TTC549 (cell line): Measurements from ENCODE around the gene TNNC1.

ENCODE experiments used
- FAIRE-seq: peaks from 2 replicates; lab custom pipeline; 2012; peaks lifted over from hg19 to GRCh38; lab: Jason Lieb, UNC

The TNNC1 gene

DNA sequence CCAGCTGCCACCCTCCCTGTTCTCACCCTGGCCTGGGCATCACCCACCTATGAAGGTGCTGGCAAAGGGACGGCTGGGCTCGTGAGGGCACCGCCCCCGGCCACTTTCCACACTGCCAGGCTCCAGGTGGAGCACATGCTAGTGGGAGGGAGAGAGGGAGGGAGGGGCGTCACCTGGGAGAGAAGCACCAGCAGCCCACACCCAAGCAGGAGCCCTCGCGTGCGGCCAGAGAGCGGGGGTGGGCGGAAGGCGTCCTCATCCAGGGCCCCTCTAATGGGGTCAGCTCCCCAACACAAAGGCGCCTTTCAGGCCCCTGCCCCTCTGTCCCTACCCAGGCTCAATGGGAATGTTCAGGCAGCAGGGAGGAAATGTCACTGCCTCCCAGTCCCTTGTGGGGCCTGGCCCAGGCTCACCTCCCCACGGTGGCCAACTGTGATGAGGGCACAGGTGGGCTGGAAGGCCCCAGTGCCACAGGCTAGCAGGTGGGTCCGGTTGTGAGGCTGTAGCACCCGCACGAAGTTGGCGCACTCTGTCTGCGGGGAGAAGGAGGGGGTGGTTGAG lies 12.0 kb downstream of the TNNC1 start:
- FAIRE-seq: no peak

DNA sequence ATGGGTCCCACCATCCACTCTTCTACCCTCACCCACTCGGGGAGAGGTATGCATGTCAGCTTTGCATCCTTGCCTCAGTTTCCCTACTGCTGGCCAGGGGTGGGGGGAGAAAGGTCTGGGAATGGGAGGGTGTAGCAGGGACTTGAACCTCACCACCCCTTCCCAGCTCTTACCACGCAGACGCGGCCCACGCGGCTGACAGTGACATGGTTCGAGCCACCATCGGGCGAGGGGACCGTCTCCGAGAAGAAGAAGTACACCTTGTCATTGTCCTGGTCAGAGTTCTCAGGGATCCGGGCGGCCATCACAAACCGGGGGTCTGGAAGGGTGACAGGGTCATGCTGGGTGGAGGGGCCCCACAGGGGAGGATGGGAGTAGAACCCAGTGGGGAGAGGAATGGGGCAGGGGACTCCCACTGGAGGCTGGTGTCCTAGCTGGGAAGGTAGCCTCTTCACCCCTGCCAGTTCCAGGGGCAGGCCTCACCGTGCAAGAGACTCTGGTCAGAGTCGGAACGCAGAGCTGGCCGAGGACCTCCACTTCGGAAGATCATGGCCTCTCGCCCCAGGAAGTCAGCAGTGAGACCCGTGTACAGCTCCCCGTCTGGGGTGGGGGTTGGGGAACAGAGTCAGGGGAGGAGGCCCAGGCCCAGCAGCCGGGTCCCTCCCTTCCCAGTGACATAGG lies 12.6 kb downstream of the TNNC1 start:
- FAIRE-seq: no peak

DNA sequence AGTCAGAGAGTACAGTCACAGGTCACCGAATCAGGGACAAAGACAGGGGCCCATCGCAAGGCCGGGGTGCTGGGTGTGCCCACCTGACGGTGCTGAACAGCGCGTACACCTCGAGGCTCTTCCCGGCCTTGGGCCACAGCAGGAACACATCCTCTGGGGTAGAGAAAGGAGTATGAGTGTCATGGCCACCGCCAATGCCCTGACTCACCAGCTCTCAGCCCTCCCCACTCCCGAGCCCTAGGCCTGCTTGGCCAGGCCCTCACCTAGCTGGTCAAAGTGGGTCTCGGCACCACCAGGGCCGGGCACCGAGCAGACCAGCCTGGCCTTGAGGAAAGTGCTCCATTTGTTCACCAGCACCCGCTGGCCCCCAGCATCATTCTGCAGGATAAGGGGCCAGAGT lies 13.2 kb downstream of the TNNC1 start:
- FAIRE-seq: no peak

DNA sequence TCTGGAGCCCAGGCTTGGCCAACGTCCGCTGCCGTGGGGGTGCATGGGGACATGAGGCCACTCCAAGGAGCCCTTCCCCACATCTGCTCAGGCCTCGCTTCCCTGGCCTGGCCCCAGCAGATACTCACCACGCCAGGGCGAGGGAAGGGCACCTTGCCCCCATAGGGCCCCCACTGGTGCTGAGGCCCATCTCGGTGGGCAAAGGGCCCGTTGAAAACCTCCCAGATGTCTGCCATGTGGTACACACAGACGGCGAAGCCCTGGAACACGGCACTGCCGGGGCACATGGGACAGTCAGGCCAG lies 13.6 kb downstream of the TNNC1 start:
- FAIRE-seq: no peak

DNA sequence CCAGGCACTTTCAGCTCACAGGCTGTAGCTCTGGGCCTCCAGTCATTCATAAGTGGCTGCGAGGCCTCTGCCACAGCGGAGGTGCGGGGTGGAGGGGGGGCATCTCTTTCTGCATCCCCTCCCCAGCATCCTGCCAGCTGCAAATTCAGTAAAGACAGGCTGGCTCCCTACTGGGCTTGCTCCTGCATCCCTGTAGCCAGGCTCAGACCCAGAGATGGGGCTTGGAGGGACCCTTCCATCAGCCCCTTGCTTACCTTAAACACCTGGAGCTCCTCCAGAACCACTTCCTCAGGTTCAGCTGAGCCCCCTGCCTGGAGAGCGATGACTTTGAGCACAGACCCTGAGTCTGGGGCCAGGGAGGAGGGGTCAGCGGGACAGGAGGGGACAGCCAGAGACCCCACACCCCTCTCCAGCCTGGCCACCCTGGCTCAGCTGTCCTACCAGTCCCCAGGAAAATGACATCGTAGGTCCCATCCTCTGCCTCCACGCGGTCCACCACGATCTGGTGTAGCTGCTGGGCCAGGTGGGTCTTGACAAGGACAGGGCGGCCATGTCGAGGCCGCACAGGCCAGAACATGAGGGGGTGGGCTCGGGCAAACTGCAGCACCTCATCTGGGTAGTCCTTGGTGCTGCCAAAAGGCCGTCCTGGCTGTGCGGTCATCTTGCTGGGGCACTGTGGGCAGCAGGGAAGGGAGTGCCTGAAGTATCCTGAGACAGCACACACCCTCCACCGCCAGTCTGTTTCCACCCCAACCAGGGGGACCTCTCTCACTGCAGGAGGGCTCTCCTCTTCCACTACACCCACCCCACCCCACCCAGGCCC lies 14.2 kb downstream of the TNNC1 start:
- FAIRE-seq: no peak

DNA sequence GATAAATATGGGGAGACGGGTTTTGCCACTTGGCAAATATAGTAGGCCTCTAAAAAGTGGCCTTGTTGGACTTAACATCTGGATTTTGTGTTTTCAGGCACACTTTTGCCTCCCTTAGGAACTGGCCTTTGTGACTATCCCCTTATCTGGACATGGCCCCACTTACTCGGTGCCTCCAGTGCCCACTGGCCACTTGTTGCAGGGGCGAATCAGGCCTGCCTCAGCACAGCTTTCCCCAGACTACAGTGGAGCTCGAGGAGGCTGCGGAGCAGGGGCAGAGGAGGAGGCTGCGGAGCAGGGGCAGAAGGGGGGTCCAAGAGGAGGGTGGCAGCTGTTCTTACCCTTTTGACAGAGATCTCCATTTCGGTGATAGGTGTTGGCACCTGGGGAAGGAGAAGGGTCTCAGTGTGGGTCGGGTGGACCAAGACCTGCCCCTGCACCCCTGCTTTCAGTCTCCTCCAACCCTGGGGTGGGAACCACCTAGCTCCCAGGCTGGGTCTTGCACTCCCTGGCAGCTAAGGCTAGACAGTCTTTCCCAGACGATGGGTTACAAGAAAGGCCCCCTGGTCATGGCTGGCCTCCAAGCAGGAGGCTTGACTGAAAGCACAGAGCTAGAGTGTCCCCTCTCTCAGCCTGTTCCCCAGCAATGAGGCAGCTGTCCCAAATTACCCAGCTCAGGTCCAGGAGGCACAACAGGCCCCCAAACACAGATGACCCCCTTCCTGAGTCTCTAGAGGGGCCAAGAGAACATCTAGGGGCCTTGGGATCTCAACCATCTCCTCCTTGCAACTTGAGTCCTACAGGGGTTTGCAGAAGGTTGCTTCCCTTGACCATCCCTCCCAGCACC lies 15.0 kb downstream of the TNNC1 start:
- FAIRE-seq: no peak

DNA sequence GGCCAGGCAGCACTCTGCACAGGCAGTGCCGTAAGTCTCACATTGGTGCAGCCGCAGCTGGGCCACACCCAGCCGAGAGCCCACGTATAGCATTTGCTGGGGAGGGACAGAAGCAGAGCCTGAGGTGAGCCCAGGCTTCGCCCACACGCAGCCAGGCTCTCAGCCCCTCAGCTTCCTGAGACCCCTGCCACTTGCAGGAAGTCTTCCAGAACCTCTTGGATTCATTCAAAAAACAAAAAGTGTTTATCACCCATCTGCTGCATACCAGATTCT lies 15.8 kb downstream of the TNNC1 start:
- no peak for FAIRE-seq

DNA sequence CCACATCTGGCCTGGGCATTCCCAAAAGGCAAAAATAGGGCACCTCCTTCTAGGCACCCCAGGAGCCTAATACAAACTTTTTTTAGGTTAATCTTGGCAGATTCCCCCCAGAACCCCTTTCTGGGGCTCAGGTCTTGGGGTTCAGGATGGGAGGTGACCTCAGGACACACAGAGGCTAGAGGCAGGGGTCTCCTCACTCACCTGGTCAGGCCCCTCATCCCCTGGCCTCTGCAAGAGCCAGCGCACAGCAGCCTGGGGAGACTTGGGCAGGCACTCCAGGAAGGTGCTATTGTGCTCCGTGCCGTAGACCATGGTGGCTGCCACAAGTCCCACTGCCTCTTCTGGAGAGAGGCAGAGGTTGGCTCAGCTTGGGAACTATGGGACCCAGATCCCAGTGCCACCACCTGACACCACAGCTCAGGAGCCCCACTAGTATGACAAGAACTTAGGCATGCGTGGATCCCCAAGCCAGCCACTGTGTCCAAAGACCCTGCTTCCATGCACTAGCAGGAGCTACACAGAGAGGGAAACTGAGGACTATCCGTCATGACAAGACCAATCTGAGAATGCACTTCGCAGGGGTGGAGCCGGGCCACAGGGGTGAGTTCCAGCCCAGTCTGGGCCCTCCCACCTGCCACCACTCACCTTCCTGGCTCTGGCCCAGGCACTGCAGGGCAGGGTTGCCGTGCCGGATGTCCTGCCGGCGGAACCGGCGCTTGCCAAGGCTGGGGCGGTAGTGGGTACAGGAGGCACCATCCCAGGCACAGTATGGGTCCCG lies 16.3 kb downstream of the TNNC1 start:
- no peak for FAIRE-seq

DNA sequence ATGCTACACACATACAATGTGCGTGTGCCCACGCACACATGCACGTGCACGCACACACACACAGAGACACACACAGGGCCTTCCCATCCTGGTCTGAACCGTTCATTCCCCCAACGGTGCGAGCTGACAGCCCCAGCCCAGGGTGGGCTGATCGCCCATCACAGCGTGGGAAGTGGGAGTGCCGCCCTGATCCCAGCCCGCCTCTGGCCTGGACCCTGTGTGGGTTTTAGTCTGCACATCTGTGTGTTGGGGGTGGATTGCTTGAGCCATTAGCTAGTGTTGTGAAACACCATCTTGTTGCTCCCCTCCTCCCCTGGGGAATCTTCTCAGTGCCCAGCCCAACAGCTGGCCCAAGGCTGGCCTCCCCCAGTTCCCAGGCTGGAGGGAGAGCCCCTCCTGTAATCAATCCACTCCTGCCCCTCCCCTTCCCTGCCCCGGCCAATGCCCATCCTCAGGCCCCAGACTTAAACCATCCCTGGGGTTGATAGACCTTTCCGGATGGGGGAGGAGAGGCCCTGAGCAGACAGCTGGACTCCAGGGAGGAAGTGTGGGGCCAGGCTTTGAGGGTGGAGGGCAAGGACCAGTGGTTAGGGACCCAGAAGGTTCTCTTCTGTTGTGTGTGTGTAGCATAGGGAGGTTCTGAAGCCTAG lies 17.2 kb downstream of the TNNC1 start:
- FAIRE-seq: no peak

DNA sequence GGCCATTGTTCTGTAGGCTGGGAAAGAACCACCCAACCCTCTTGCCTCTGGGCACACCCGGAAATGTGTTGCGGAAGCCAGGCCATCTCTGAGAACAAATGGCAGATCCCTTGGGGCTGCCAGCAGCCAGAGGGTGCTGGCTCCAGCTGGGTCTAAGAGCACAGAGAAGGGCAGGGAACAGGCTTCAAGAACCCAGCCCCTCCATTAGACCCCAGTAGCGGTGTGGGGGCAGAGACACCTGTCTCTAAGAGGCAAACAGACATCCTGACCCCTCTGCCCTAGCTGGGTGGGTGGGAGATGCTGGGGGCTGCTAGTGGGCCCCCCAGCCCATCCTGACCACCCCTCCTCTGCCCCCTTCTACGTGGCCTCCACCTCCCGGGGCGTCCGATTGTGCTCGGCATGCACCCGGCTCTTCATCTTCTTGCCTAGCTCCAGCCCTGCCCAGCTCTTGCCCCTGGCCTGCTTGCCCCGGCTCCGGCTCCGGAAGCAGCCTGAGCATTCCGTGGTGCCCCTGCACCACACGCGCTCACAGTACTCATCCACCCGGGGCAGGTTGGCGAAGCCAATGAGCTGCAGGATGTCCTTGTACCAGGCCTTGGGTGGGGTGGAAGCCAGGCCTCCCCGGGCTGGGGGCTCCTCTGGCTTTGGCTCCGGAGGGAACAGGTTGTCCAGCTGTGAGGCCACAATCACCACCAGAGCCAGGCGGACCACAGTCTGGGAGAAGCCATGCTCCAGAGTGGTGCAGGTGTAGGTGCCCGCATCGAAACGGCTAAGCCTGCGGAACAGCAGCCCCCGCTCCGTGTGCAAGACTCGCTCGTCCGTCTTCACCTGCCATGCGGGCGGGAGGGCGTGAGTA lies 18.4 kb downstream of the TNNC1 start:
- FAIRE-seq: no peak

DNA sequence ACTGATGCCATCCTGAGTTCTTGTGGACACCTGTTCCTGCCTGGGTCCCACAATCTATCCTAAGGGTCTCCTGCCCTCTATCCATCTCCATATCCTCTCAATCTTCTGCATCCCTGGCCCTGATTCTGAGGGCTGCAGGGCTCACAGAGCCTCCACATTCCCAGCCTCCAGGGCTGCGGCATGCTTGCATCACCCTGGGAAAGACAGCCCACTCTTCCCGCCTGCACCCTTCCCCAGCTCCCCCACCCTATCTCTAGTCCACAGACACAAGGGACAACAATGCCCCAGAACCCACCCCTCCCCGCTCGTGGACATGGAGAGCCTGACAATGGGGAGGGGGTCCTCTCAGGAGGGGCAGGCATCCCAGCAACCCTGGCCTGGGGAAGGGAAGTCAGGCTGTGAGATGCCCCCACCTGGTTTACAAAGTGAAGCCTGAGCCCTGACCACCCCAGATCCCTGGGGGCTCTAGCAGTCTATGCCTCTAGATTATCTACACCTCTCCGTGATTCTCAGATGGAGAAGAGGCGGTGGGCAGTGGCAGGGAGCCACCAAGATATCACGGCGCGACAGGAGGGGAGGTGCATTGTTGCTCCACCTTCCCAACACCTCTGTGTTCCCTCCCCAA lies 19.2 kb downstream of the TNNC1 start:
- no peak for FAIRE-seq

DNA sequence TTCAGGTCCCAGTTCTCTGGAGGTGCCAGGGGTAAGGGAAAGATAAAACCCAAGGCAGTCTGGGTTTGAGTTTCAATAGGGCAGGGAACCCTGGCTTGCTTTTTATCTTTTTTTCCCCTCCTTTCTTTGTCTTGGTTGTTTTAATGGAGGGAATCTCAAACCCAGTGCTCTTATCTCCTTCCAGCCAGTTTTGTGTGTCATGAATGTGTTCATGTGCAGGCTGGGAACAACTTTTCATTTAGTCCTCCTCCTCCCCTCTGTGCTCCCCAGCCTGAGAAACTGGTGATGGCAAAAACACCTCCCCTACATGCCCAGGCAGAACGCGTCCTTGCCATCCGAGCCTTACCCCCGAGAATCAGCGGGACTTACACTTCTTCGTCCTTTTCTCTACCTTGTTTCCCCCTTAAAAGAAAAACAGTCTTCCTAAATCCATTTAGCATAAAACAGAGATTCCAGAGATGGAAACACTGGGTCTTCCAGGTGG lies 19.8 kb downstream of the TNNC1 start:
- FAIRE-seq: no peak

DNA sequence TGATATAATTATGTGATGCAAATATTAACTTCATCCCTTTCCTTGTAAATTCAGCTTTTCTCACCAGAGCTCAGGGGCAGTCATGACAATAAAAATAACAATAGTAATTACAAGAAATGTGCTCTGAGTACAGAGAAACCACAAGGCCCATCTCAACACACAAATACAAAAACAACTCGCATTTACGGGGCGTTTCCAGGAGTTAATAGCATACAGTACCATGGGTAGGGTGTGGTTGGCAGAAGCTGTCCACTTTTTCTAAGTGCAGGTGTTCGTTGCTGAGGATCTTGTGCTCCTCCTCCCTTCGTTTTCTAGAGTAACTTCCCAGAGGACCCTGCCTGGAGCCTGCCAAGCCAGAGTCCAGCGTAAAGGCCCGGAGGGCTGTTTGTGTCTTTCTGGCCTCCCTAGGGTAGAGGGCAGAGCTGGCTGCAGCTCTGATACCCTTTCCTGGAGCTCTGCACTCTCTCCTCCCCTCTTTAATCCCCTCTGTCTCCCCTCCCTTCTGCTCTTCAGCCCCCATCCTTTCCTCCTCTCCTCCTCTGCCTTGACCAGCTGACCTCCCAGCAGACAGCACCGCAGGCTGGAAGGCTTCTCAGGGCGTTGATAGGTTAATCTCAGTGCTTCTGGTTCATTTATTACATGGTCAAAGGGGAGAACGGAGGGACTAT lies 20.4 kb downstream of the TNNC1 start:
- no peak for FAIRE-seq

DNA sequence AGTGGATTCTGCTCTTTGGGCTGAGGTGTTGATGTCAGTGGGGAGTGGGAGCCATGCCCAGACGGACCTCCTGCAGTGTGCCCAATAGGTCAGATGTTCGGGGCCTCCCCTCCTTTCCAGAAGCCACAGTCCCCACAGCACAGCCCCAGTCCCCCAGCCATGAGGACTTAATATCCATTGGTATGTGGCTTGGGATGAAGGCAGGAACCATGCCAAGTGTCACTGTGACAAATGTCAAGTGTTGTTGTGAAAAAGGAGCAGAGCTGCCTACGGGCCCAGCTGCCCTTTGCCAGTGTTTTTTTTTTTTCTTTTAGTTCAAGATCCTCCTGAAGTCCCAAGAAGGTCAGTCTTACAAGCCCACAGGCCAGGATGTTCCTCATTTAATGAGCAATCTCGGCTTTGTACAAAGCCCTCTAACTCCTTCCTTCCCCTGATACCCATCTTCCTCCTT lies 21.1 kb downstream of the TNNC1 start:
- FAIRE-seq: no peak

DNA sequence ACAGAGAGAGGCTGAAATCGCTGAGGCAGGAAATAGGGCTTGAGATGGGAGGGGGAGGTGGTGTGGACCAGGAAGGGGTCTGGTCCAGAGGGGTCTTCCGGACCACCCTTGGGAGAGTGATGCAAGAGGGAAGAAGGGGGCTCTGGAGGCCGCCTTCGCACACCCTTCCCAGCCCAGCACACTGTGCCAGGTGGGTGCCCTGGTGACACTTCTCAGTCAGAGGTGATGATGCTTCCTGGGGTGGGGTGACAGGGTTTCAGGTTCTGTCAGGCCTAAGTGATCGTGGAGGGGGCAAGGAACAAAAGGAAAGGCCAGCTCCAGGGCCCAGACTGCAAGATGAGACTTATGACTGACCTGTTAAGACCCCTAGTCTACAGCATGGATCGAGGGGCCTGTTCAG lies 21.6 kb downstream of the TNNC1 start:
- no peak for FAIRE-seq

DNA sequence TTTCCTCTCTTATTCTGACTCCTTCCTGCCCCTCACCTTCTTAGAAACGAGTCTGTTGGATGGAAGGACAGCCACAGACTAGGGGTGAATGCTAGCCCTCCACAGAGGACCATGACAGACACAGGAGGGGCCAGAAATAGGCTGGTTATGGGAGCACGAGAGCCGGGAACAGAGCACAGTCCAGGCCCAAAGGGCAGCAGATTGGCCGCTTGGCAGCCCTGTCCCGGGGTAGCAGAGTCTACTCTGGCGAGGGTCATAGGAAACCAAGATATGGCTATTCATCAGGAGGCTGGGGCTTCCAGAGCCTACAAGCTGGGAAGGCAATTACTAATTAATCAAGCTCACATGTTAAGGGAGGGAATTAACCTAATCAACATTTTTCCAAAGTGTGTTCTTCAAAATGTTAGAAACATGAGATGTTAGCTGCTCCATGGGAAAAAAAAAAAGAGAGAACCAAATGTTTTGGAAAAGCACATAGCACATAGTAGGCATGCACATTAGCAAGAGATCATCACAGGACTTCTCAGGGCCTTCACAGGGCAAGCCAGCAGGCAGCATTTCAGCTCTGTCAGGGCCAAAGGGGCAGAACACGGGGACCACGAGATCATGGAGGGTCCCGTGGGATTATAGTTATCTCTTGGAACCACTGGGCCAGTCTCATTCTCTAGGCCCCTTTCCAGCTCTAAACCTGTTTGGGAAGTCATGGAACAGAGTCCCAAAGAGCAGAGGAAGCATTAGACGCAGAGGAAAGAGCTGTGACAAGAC lies 22.2 kb downstream of the TNNC1 start:
- FAIRE-seq: no peak

DNA sequence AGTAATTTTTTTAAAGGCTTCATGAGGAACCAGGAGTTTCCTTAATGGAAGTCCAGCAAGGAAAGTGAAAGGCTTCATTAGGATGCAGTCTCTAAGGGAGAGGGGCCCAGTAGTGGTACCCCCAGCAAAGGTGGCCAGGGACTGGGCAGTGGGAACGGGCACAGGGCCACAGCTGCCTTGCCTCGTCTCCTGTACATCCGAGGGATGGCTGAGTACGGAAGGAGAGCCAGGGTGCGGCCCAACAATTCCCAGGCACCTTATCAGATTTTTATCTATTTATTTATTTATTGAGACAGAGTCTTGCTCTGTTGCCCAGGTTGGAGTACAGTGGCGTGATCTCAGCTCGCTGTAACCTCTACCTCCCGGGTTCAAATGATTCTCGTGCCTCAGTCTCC lies 23.4 kb downstream of the TNNC1 start:
- FAIRE-seq: no peak

DNA sequence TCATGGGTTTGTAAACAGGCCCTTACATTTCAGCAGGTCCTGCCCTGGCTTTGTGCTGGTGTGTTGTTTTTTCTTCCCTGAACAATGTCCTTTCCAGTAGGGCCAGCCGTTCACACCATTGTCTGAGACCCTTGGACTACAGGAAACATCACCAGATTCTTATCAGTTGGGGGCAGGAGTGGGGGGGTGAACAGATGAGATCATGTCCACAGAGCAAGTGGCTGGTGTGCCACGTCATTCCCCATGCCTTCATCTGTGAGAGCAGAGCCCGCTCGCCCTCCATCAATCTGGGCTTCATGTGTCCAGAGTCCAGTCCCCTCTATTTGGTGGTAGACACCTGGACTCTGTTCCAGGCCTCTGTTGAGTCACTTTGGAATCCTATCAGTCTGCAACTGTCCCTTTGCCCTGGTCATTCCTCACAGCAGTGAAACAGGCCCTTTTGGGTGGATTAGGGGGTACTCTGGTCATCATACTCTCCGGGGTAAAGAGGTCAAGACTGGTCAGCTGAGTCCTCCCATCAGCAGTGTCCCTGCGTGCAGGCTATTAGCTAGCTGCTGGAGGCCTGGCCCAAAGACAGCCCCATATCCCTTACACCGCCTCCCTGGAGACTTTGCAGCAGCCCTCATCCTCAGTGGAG lies 23.9 kb downstream of the TNNC1 start:
- FAIRE-seq: no peak
